CD4-positive, alpha-beta T cell (primary cell): Measurements from ENCODE around the gene HTR3B. TPM values are rescaled to one million over a fixed set of nuclear protein-coding genes. Genes with fewer than 3 reads are reported as not detected.
"Not testable (repeated sequence)": the region's sequence is repeated elsewhere in the genome, so short reads cannot be mapped to it uniquely, and the experiment has no call there.

Source experiments
- ATAC-seq: fragments of 200-7000 bp; cut with Tn5 transposase; one replicate; pipeline ENCODE4 v1.10.0; 2022; ENCODE audit warnings: mild to moderate bottlenecking; ENCODE audit not compliant: poor library complexity
- CTCF ChIA-PET: fragments of 350-600 bp; sonication (Branson Sonifier 250); formaldehyde crosslinking; loops from one replicate; lab custom pipeline; 2021; ENCODE audit warnings: antibody characterized with exemption, inconsistent platforms; lab: Charles Lee
- POLR2A ChIA-PET: fragments of 350-600 bp; sonication (Branson Sonifier 250); formaldehyde crosslinking; loops from one replicate; lab custom pipeline; 2021; ENCODE audit warnings: antibody characterized with exemption, inconsistent platforms; lab: Charles Lee
- DNase-seq, 14 experiments: peaks; one replicate each; pipeline ENCODE4 v3.0.0-alpha.2; 2013 to 2020; ENCODE audit warnings: mixed read lengths in 2 of 14
- H3K27ac ChIP-seq, 2 donors: one replicate each; pipeline versions ENCODE4 v1.5.1 to v1.7.0; 2013; ENCODE audit warnings: low read length in 2 of 2, low read depth in 1 of 2, mild to moderate bottlenecking in 1 of 2
- H3K27me3 ChIP-seq, 2 experiments: 1 replicate in 1 of 2; 2 replicates in 1 of 2; pipeline versions ENCODE4 v1.6.1 to v1.7.0; 2013; ENCODE audit warnings: low read length in 2 of 2, control low read depth in 1 of 2, mild to moderate bottlenecking in 1 of 2, moderate library complexity in 1 of 2; ENCODE audit not compliant: insufficient read depth in 2 of 2, control insufficient read depth in 1 of 2
- H3K36me3 ChIP-seq: one replicate; pipeline ENCODE4 v1.6.1; 2013; ENCODE audit warnings: low read length, control low read depth; ENCODE audit not compliant: insufficient read depth
- H3K4me1 ChIP-seq: one replicate; pipeline ENCODE4 v1.6.1; 2013; ENCODE audit warnings: low read length, control low read depth; ENCODE audit not compliant: insufficient read depth
- H3K4me3 ChIP-seq: one replicate; pipeline ENCODE4 v1.5.1; 2013; ENCODE audit warnings: mild to moderate bottlenecking, low read length, moderate library complexity
- H3K9me3 ChIP-seq, 2 experiments: 1 replicate in 1 of 2; 2 replicates in 1 of 2; pipeline versions ENCODE4 v1.6.1 to v1.7.0; 2013; ENCODE audit warnings: low read length in 2 of 2, mild to moderate bottlenecking in 2 of 2, control low read depth in 1 of 2, moderate library complexity in 1 of 2; ENCODE audit not compliant: control insufficient read depth in 1 of 2, insufficient read depth in 1 of 2
- H3K27ac Mint-ChIP-seq: one replicate; pipeline ENCODE4 v1.8.0; 2020; ENCODE audit warnings: mixed read lengths
- H3K27me3 Mint-ChIP-seq: one replicate; pipeline ENCODE4 v1.8.0; 2021; ENCODE audit warnings: mixed read lengths
- H3K36me3 Mint-ChIP-seq: one replicate; pipeline ENCODE4 v1.8.0; 2021; ENCODE audit warnings: low read depth, mixed read lengths
- H3K4me1 Mint-ChIP-seq: one replicate; pipeline ENCODE4 v1.8.0; 2021; ENCODE audit warnings: low read depth, mixed read lengths
- H3K4me3 Mint-ChIP-seq: one replicate; pipeline ENCODE4 v1.8.0; 2020; ENCODE audit warnings: mild to moderate bottlenecking, mixed read lengths
- H3K9me3 Mint-ChIP-seq: one replicate; pipeline ENCODE4 v1.8.0; 2020; ENCODE audit warnings: mixed read lengths
- intact Hi-C, 2 experiments: fragments of 100-400 bp; cut with DNase I in 1 of 2; cut with micrococcal nuclease in 1 of 2; formaldehyde crosslinking; loops; one replicate each; pipeline versions ENCODE4 v1.15.1 to v1.9.0; 2023 to 2025; cut with DNase I, micrococcal nuclease
- total RNA-seq, 174 experiments: library from RNA in 2 of 174; stranded (reverse) in 2 of 174; gene quantifications; one replicate each; pipeline ENCODE4 v1.2.3 and lab custom pipeline; 2021 to 2026
- TF ChIP-seq, protein P1 (sequence below): fragments of 200-600 bp; IDR thresholded peaks from one replicate; pipeline ENCODE4 v1.8.0; 2022; ENCODE audit warnings: antibody characterized with exemption, mild to moderate bottlenecking

HTR3B gene
- total RNA-seq, 2 experiments from 2014 or later: not detected

DNA sequence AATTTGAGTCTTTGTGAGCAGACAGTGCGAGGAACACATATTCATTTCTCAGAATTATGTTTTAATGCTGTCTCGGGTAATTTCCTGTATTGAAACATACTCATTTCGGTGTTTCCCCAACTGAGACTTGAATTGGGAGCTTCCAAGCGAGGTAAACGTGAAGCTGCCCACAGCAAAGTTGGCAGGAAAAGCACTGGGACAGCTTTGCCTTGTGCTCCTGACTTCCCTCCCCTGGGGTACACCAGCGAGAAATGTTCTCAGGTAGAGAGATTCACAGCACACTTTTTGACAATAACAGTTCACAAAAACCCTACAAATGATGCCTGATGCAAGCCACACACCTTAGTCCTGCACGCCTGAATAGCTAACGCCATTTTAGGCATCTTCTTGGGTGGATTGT lies 3.1 kb downstream of the HTR3B start:
- H3K27me3 Mint-ChIP-seq: no peaks in the 10 kb centered on the region
- H3K4me1 Mint-ChIP-seq: no peaks in the 10 kb centered on the region
- CTCF ChIA-PET: no interaction called here
- Histone ChIP-seq H3K36me3 (no peaks in the 10 kb centered on the region), H3K9me3 (peaks cover 0 to 4% of the 10 kb centered on the region in 2 experiments), H3K4me1 (no peaks in the 10 kb centered on the region), H3K27me3 (no peaks in the 10 kb centered on the region), H3K4me3 (no peak overlapping the region), H3K27ac (no peak overlapping the region)
- H3K4me3 Mint-ChIP-seq: no peak overlapping the region
- intact Hi-C loops: no loop called here
- ATAC-seq: no peak
- no peak for DNase-seq
- TF ChIP-seq, protein P1, sequence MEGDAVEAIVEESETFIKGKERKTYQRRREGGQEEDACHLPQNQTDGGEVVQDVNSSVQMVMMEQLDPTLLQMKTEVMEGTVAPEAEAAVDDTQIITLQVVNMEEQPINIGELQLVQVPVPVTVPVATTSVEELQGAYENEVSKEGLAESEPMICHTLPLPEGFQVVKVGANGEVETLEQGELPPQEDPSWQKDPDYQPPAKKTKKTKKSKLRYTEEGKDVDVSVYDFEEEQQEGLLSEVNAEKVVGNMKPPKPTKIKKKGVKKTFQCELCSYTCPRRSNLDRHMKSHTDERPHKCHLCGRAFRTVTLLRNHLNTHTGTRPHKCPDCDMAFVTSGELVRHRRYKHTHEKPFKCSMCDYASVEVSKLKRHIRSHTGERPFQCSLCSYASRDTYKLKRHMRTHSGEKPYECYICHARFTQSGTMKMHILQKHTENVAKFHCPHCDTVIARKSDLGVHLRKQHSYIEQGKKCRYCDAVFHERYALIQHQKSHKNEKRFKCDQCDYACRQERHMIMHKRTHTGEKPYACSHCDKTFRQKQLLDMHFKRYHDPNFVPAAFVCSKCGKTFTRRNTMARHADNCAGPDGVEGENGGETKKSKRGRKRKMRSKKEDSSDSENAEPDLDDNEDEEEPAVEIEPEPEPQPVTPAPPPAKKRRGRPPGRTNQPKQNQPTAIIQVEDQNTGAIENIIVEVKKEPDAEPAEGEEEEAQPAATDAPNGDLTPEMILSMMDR: no peak
- H3K36me3 Mint-ChIP-seq: no peaks in the 10 kb centered on the region
- POLR2A ChIA-PET: no interaction called here
- H3K27ac Mint-ChIP-seq: no peak overlapping the region
- no peaks in the 10 kb centered on the region for H3K9me3 Mint-ChIP-seq

DNA sequence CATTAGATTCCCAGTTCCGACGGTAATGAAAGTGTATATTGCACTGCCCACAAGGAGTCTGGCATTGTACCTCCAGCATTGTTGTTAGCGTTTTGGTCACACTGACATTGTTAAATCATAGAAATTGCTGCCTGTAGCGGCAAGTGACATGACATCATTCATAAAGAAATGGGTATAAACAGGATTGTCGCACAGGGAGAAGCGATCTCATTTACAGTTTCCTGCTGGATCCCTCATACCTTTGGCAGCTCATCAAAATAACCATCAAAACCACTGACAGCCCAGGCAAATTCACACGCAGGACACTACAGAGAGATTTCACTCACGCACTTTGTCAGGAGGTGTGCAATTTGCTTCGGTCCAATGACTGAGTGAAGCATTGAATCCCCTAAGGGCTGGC lies 3.5 kb downstream of the HTR3B start:
- TF ChIP-seq, protein P1: no peak
- ChIA-PET POLR2A (no interaction called here), CTCF (no interaction called here)
- no peaks in the 10 kb centered on the region for H3K27me3 Mint-ChIP-seq
- peaks cover 0 to 4% of the 10 kb centered on the region in 2 experiments for H3K9me3 ChIP-seq
- H3K36me3 Mint-ChIP-seq: no peaks in the 10 kb centered on the region
- intact Hi-C loops: no loop called here
- H3K4me1 Mint-ChIP-seq: no peaks in the 10 kb centered on the region
- H3K36me3 ChIP-seq: no peaks in the 10 kb centered on the region
- H3K4me3 Mint-ChIP-seq: no peak overlapping the region
- no peaks in the 10 kb centered on the region for H3K4me1 ChIP-seq
- H3K9me3 Mint-ChIP-seq: no peaks in the 10 kb centered on the region
- no peak overlapping the region for H3K27ac Mint-ChIP-seq
- DNase-seq (no peak), ATAC-seq (no peak)
- H3K4me3 ChIP-seq: no peak overlapping the region
- H3K27ac ChIP-seq: no peak overlapping the region
- H3K27me3 ChIP-seq: no peaks in the 10 kb centered on the region

DNA sequence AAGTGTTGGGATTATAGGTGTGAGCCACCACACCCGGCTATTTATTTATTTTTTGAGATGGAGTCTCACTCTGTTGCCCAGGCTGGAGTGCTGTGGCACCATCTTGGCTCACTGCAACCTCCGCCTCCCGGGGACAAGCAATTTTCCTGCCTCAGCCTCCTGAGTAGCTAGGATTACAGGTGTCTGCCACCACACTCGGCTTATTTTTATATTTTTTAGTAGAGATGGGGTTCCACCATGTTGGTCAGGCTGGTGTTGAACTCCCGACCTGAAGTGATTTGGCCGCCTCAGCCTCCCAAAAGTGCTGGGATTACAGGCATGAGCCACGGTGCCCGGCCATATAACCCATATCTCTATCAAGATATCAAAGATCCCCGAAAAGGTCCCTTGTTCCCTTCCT lies 6.9 kb downstream of the HTR3B start:
- H3K9me3 ChIP-seq, H3K4me1 ChIP-seq, CTCF ChIA-PET, H3K27me3 Mint-ChIP-seq, H3K4me3 ChIP-seq, H3K27me3 ChIP-seq, H3K36me3 Mint-ChIP-seq, H3K36me3 ChIP-seq, H3K9me3 Mint-ChIP-seq, POLR2A ChIA-PET, H3K4me3 Mint-ChIP-seq, H3K27ac Mint-ChIP-seq, intact Hi-C loops, H3K27ac ChIP-seq, H3K4me1 Mint-ChIP-seq, ATAC-seq, DNase-seq: not testable (repeated sequence)

DNA sequence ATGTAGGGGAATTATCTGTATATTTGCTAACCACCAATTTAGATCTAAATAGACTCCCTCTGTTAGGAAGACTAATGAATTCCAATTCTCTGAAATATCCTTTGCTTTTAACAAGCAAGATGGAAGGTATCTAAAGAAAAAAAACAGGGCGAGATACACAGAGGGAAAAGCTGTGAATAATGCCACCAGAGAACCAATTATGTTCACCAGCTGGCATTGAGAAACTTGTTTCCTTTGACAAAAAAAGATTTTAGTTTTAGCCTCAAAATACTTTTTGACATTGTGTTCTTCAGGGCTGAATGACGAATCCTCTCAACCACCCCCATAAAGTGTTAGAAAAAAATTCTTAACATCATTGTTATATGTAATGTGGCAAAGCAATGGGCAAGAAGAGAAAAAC lies 19.0 kb downstream of the HTR3B start:
- Mint-ChIP-seq H3K4me3 (no peak overlapping the region), H3K4me1 (no peaks in the 10 kb centered on the region), H3K27ac (no peak overlapping the region), H3K9me3 (no peaks in the 10 kb centered on the region), H3K36me3 (no peaks in the 10 kb centered on the region), H3K27me3 (peaks cover 33% of the 10 kb centered on the region)
- TF ChIP-seq, protein P1: no peak
- H3K36me3 ChIP-seq: no peaks in the 10 kb centered on the region
- ATAC-seq (no peak), DNase-seq (no peak)
- POLR2A ChIA-PET: no interaction called here
- H3K4me3 ChIP-seq: no peak overlapping the region
- intact Hi-C loops: no loop called here
- CTCF ChIA-PET: no interaction called here
- no peaks in the 10 kb centered on the region for H3K4me1 ChIP-seq
- H3K27ac ChIP-seq: no peak overlapping the region
- H3K9me3 ChIP-seq: no peaks in the 10 kb centered on the region
- peaks cover 0 to 3% of the 10 kb centered on the region in 2 experiments for H3K27me3 ChIP-seq
